Breast epithelium (tissue), 4 donors: ENCODE data around the gene SLC27A4. TPM values are rescaled to one million over a fixed set of nuclear protein-coding genes. Genes with fewer than 3 reads are reported as not detected.

Experiments used
- DNase-seq, 2 donors: peaks; one replicate each; pipeline ENCODE4 v3.0.0-alpha.2; 2019; ENCODE audit warnings: low spot score in 2 of 2
- H3K27ac ChIP-seq, 2 donors: fragments of 200-600 bp; sonication (generic) in 1 of 2; one replicate each; pipeline ENCODE4 v1.5.1; 2016 to 2019; ENCODE audit warnings: mild to moderate bottlenecking in 1 of 2
- H3K27me3 ChIP-seq, 2 donors: fragments of 200-600 bp; sonication (generic) in 1 of 2; one replicate each; pipeline versions ENCODE4 v1.5.1 to v1.6.0; 2017 to 2019; ENCODE audit warnings: control low read depth in 1 of 2, mild to moderate bottlenecking in 1 of 2
- H3K36me3 ChIP-seq: fragments of 200-600 bp; one replicate; pipeline ENCODE4 v1.5.1; 2019
- H3K4me1 ChIP-seq, 2 donors: fragments of 200-600 bp; sonication (generic); one replicate each; pipeline ENCODE4 v1.5.1; 2016 to 2019; ENCODE audit warnings: control low read depth in 1 of 2
- H3K4me3 ChIP-seq, 3 donors: fragments of 200-600 bp; sonication (generic); 1 replicate in 2 of 3; 2 replicates in 1 of 3; pipeline ENCODE4 v1.5.1; 2016 to 2019; ENCODE audit warnings: mild to moderate bottlenecking in 3 of 3, moderate library complexity in 2 of 3
- H3K9me3 ChIP-seq, 2 donors: fragments of 200-600 bp; sonication (generic) in 1 of 2; one replicate each; pipeline ENCODE4 v1.5.1; 2016 to 2019; ENCODE audit warnings: control low read depth in 1 of 2
- CTCF ChIP-seq, 3 donors: fragments of 450-650 bp; IDR thresholded peaks; one replicate each; pipeline ENCODE4 v1.5.1; 2016 to 2017; ENCODE audit warnings: antibody characterized with exemption in 3 of 3, mild to moderate bottlenecking in 3 of 3, moderate library complexity in 3 of 3
- POLR2A ChIP-seq: fragments of 450-650 bp; IDR thresholded peaks from one replicate; pipeline ENCODE4 v1.6.1; 2016; ENCODE audit warnings: antibody characterized with exemption, mild to moderate bottlenecking, moderate library complexity
- POLR2AphosphoS5 ChIP-seq, 3 donors: sonication (generic); formaldehyde crosslinking; IDR thresholded peaks; one replicate each; pipeline ENCODE4 v1.6.1; 2017; ENCODE audit warnings: antibody characterized with exemption in 3 of 3
- intact Hi-C: fragments of 100-400 bp; cut with DNase I; formaldehyde crosslinking; loops from one replicate; pipeline ENCODE4 v1.15.1; 2023; ENCODE audit warnings: low total_unique reads
- total RNA-seq, 3 donors: library from RNA; depleted of rRNA; stranded (reverse); fragments of >200 nt; gene quantifications; one replicate each; pipeline ENCODE4 v1.1.0, GENCODE V29; 2016

Gene SLC27A4
- total RNA-seq, 3 donors from 2014 or later, result 11.3 to 18.7 (median 15.8) TPM

DNA sequence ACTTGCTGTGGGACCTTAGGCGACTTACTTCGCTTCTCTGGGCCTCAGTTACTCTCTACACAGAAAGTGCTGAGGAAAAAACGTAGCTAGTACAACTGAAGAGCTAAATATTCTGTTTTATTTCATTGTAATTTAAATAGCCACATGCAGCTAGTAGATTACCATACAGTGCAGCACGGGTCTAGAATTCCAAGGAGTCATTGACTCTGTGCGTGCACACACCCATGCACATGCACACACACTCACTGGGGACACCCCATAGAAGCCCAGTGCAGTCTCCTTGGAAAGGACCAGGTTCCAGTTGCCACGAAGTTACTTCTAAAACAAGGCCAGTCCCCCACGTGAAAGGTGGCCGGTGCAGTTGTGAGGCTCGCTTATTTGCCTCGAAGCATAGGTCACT is 47.8 kb downstream of the SLC27A4 start:
- no peaks in the 10 kb centered on the region for H3K27me3 ChIP-seq
- H3K9me3 ChIP-seq, result no peaks in the 10 kb centered on the region
- intact Hi-C loops, result no loop called here
- no peak overlapping the region for H3K4me3 ChIP-seq
- H3K4me1 ChIP-seq, result no peaks in the 10 kb centered on the region
- TF ChIP-seq POLR2A (no peak), POLR2AphosphoS5 (IDR thresholded peaks at IDR 0.05) (no peak)
- DNase-seq, result no peak
- peaks cover 6% of the 10 kb centered on the region for H3K36me3 ChIP-seq
- no peak overlapping the region for H3K27ac ChIP-seq

GRCh38 chr9:128389395-128390149 is 49.2 kb downstream of the SLC27A4 start:
- intact Hi-C loops, result no loop called here
- peaks cover 6% of the 10 kb centered on the region for H3K36me3 ChIP-seq

DNA sequence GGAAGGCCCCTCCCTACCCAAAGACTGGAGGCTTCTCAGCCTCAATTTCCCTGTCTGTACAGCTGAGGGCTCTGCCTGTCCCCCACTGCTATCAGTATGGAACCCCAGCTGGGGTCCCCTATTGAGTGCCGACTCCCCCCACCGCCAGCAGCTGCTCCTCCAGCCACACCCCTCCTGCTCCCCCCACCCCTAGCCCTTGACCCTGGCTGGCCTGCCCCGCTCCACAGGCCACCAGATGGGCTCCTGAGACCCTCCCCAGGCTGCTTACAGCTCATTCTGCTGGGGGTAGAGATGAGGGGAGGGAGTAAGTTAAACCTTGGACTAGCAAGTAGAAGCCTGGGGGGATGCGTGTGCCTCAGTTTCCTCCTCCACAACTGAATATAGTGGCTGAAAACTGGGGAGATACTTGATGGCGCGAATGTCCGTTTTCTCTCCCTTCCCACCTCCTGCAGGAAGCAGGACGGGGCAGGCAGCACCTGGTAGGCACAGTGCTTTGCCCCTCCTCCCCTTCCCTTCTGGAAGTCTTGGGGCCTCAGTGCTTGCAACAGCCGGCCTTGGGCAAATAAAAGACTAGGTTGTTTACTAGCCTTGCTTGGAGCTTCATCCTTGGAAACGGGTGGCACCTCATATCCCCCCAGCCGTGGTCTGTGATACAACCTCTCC is 50.0 kb downstream of the SLC27A4 start:
- intact Hi-C loops, result no loop called here
- no peaks in the 10 kb centered on the region for H3K4me1 ChIP-seq
- no peaks in the 10 kb centered on the region for H3K9me3 ChIP-seq
- no peak overlapping the region for H3K27ac ChIP-seq
- peaks cover 6% of the 10 kb centered on the region for H3K36me3 ChIP-seq
- H3K4me3 ChIP-seq, result no peak overlapping the region
- no peaks in the 10 kb centered on the region for H3K27me3 ChIP-seq
- TF ChIP-seq POLR2A (no peak), POLR2AphosphoS5 (IDR thresholded peaks at IDR 0.05) (no peak), CTCF (IDR thresholded peaks at IDR 0.05) (no peak)
- DNase-seq, result no peak

More at GRCh38 chr9:128389395-128390149, 49.2 kb downstream of the SLC27A4 start:
- Histone ChIP-seq H3K9me3 (no peaks in the 10 kb centered on the region), H3K27me3 (no peaks in the 10 kb centered on the region), H3K27ac (no peak overlapping the region), H3K4me3 (no peak overlapping the region), H3K4me1 (no peaks in the 10 kb centered on the region)
- DNase-seq, result no peak
- TF ChIP-seq POLR2A (no peak), CTCF (IDR thresholded peaks at IDR 0.05) (no peak), POLR2AphosphoS5 (IDR thresholded peaks at IDR 0.05) (no peak)

GRCh38 chr9:128390813-128391711 is 50.7 kb downstream of the SLC27A4 start:
- no peaks in the 10 kb centered on the region for H3K9me3 ChIP-seq
- H3K36me3 ChIP-seq, result peaks cover 6% of the 10 kb centered on the region
- H3K27me3 ChIP-seq, result no peaks in the 10 kb centered on the region
- TF ChIP-seq POLR2A, result no peak
- intact Hi-C loops, result no loop called here
- no peak overlapping the region for H3K27ac ChIP-seq
- H3K4me3 ChIP-seq, result no peak overlapping the region
- no peaks in the 10 kb centered on the region for H3K4me1 ChIP-seq
- no peak for DNase-seq

DNA sequence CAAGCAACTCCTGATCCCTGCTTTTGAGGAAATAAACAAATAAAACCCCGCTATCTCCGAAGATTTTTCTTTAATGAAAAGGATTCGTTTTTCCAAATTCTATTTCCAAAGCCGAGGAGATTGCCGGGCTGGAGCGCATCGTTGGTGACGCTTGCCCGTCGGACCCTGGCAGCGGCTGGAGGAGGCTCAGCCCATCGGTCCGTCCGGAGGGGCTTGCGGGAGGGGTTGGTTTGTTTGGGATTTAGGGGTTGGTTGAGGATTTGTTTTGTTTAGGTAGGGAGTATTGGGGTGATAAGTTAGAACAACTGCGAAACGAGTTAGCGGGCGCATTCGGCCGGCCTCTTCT is 51.6 kb downstream of the SLC27A4 start:
- no peaks in the 10 kb centered on the region for H3K27me3 ChIP-seq
- intact Hi-C loops, result no loop called here
- H3K4me1 ChIP-seq, result no peaks in the 10 kb centered on the region
- H3K27ac ChIP-seq, result no peak overlapping the region
- H3K9me3 ChIP-seq, result no peaks in the 10 kb centered on the region
- DNase-seq, result no peak
- no peak overlapping the region for H3K4me3 ChIP-seq
- TF ChIP-seq POLR2AphosphoS5 (IDR thresholded peaks at IDR 0.05) (no peak), CTCF (IDR thresholded peaks at IDR 0.05) (no peak), POLR2A (no peak)
- peaks cover 6% of the 10 kb centered on the region for H3K36me3 ChIP-seq
